ENCODE measurements around the gene TMEM69. TPM values are rescaled to one million over a fixed set of nuclear protein-coding genes. Genes with fewer than 3 reads are reported as not detected.

Gene TMEM69
- total and polyA plus RNA-seq, 10 of the 15 experiments (the other 5 are each of a cell fraction or from before 2014, with no cell fraction given), result 44.6 to 162 (median 88.8) TPM

DNA sequence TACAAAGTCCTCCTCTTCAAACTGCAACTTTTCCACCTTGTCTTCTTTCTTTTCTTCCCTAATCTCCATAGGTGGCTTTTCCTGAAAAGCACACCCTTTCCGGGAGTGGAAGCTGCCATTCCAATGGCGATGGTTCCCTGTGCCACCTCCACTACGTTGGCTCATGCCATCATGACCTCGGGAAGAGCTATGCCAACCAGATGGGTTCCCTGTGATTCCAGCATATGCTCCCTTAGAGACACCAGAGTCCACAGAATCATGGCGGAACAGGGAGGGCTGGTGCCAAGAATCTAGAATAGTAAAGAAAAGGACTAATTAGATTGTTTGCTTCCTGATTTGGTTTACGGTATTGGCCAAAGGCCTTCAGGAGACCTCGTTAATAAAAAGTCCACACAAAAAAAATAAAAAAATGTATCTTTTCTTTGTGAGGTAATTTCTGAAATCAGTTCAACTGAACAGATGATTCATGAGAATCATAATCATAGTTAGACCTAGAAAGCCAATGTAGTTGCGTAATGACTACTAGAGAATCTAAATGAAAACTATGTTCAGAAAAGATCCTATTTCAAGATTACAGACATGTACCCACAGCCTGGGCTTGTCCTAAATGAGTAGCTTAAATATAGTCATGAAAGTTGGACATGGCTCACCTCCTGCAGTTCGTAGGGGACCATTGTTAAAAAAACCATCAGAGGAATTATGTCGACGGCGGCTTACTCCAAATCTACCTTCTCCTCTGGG, 33.3 kb upstream of the TMEM69 start (continued):
- TF ChIP-seq, protein P1, sequence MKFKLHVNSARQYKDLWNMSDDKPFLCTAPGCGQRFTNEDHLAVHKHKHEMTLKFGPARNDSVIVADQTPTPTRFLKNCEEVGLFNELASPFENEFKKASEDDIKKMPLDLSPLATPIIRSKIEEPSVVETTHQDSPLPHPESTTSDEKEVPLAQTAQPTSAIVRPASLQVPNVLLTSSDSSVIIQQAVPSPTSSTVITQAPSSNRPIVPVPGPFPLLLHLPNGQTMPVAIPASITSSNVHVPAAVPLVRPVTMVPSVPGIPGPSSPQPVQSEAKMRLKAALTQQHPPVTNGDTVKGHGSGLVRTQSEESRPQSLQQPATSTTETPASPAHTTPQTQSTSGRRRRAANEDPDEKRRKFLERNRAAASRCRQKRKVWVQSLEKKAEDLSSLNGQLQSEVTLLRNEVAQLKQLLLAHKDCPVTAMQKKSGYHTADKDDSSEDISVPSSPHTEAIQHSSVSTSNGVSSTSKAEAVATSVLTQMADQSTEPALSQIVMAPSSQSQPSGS (IDR thresholded peaks at IDR 0.05; ENCODE audit: low read length), result no peak
- TF ChIP-seq CHD2 (IDR thresholded peaks at IDR 0.05; ENCODE audit: borderline replicate concordance, low read depth, low read length) (no peak), NFYB (IDR thresholded peaks at IDR 0.05; ENCODE audit: insufficient read depth, low read depth, low read length) (no peak)

GRCh38 chr1:45656573-45657226, 31.3 kb upstream of the TMEM69 start:
- TF ChIP-seq BACH1 (IDR thresholded peaks at IDR 0.05; ENCODE audit: borderline replicate concordance), result no peak
- no peak for TF ChIP-seq EZH2 (IDR thresholded peaks at IDR 0.05; ENCODE audit: borderline replicate concordance, control insufficient read depth, low read depth, low read length)
- no peak for TF ChIP-seq KLF5 (IDR thresholded peaks at IDR 0.05; ENCODE audit: partially characterized antibody)
- no peak for TF ChIP-seq POLR2AphosphoS2 (IDR thresholded peaks at IDR 0.05; ENCODE audit: low read depth, low read length)
- no peak for TF ChIP-seq STAT1 (conservative IDR thresholded peaks at IDR 0.05)
- no peak for TF ChIP-seq ATF7 (IDR thresholded peaks at IDR 0.05; ENCODE audit: low read depth)
- TF ChIP-seq, protein P2, sequence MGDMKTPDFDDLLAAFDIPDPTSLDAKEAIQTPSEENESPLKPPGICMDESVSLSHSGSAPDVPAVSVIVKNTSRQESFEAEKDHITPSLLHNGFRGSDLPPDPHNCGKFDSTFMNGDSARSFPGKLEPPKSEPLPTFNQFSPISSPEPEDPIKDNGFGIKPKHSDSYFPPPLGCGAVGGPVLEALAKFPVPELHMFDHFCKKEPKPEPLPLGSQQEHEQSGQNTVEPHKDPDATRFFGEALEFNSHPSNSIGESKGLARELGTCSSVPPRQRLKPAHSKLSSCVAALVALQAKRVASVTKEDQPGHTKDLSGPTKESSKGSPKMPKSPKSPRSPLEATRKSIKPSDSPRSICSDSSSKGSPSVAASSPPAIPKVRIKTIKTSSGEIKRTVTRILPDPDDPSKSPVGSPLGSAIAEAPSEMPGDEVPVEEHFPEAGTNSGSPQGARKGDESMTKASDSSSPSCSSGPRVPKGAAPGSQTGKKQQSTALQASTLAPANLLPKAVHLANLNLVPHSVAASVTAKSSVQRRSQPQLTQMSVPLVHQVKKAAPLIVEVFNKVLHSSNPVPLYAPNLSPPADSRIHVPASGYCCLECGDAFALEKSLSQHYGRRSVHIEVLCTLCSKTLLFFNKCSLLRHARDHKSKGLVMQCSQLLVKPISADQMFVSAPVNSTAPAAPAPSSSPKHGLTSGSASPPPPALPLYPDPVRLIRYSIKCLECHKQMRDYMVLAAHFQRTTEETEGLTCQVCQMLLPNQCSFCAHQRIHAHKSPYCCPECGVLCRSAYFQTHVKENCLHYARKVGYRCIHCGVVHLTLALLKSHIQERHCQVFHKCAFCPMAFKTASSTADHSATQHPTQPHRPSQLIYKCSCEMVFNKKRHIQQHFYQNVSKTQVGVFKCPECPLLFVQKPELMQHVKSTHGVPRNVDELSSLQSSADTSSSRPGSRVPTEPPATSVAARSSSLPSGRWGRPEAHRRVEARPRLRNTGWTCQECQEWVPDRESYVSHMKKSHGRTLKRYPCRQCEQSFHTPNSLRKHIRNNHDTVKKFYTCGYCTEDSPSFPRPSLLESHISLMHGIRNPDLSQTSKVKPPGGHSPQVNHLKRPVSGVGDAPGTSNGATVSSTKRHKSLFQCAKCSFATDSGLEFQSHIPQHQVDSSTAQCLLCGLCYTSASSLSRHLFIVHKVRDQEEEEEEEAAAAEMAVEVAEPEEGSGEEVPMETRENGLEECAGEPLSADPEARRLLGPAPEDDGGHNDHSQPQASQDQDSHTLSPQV (IDR thresholded peaks at IDR 0.05), result no peak
- no peak for TF ChIP-seq TCF12 (IDR thresholded peaks at IDR 0.05; ENCODE audit: low read depth, low read length)
- TF ChIP-seq POLR2AphosphoS5 (IDR thresholded peaks at IDR 0.05; ENCODE audit: low read length), result no peak
- TF ChIP-seq PAX8 (IDR thresholded peaks at IDR 0.05), result no peak
- no peak for TF ChIP-seq MXI1 (IDR thresholded peaks at IDR 0.05; ENCODE audit: low read depth, low read length)
- Histone ChIP-seq H3K36me3 (ENCODE audit: control insufficient read depth in 2 of 2, insufficient read depth in 2 of 2, low read length in 1 of 2) (peaks cover 16 to 55% of the 10 kb centered on the region in 2 experiments), H3K27me3 (replicated peaks in 1 of 2; ENCODE audit: control insufficient read depth in 2 of 2, insufficient read depth in 2 of 2, low read length in 1 of 2) (no peaks in the 10 kb centered on the region), H3K4me2 (ENCODE audit: control insufficient read depth, insufficient read depth) (no peak overlapping the region), H2AFZ (ENCODE audit: control insufficient read depth, low read depth, low read length) (no peak overlapping the region), H3K9me3 (replicated peaks; ENCODE audit: control insufficient read depth, insufficient read depth, low read length) (no peaks in the 10 kb centered on the region), H4K20me1 (ENCODE audit: control insufficient read depth, insufficient read depth) (no peaks in the 10 kb centered on the region), H3K4me3 (no peak overlapping the region), H3K79me2 (ENCODE audit: control insufficient read depth, insufficient read depth, low read length) (peaks cover 4% of the 10 kb centered on the region), H3K4me1 (ENCODE audit: control insufficient read depth, insufficient read depth, low read length) (no peaks in the 10 kb centered on the region), H3K27ac (ENCODE audit: control insufficient read depth, insufficient read depth) (no peak overlapping the region), H3K9ac (ENCODE audit: control insufficient read depth, insufficient read depth, low read length) (no peak overlapping the region)
- intact Hi-C loops (cut with micrococcal nuclease; ENCODE audit: unreplicated experiment) (no loop called here), in situ Hi-C loops (cut with MboI) (no loop called here)
- ChIA-PET CTCF (interaction anchor here (0.6 to 1.5 kb wide), 3 partner anchors 18 to 522 kb away, joined by 3 to 5 read pairs (median 3); no protein-coding TSS in a partner anchor), POLR2A (interaction anchor here (0.6 to 1.0 kb wide), 3 partner anchors 22 to 79 kb away, joined by 5 to 7 read pairs (median 5); no protein-coding TSS in a partner anchor), RAD21 (ENCODE audit: unreplicated experiment) (no interaction called here), SMC1A (ENCODE audit: uncharacterized antibody, unreplicated experiment) (interaction anchor here (0.5 to 2.0 kb wide), 3 partner anchors 12 to 27 kb away, joined by 3 to 13 read pairs (median 6); no protein-coding TSS in a partner anchor)
- DNase-seq (ENCODE audit: low read depth, low spot score) (no peak), FAIRE-seq (no peak), ATAC-seq (no peak)
- WGBS (ENCODE audit: insufficient coverage, insufficient replicate concordance, low lambda C conversion rate, missing lambda C conversion rate), result 93% methylated on average over 3 of the region's 3 CpGs
- no TSS peak for BruUV-seq (replicated peaks)
